Ovary (tissue), 3 donors: ENCODE results near the gene PRRT3.

Source experiments
- CTCF ChIP-seq, 3 donors: fragments of 450-650 bp in 2 of 3; fragments of 200-600 bp in 1 of 3; IDR thresholded peaks; one replicate each; pipeline versions ENCODE4 v1.5.1 to v1.8.0; 2016 to 2022; ENCODE audit warnings: antibody characterized with exemption in 3 of 3, mild to moderate bottlenecking in 1 of 3
- EP300 ChIP-seq: sonication (generic); formaldehyde crosslinking; IDR thresholded peaks from one replicate; pipeline ENCODE4 v1.6.1; 2017; ENCODE audit warnings: antibody characterized with exemption
- POLR2A ChIP-seq: fragments of 450-650 bp; IDR thresholded peaks from one replicate; pipeline ENCODE4 v1.6.1; 2017; ENCODE audit warnings: antibody characterized with exemption, mild to moderate bottlenecking, moderate library complexity
- donor health status: DM: no; HTN: no; CAD: no.

GRCh38 chr3:9947025-9947995 lies 4.9 kb downstream of the PRRT3 start:
- peak in 2 of 3 donors; percentile 54 to 59 for TF ChIP-seq CTCF (IDR thresholded peaks at IDR 0.05)
- TF ChIP-seq POLR2A = no peak
- no peak for TF ChIP-seq EP300
